GM19023 (cell line): ENCODE measurements around the gene HDAC8.

ENCODE experiments used
- ATAC-seq: cut with Tn5 transposase; IDR thresholded peaks from one replicate; pipeline ENCODE4 v1.9.1; 2021; ENCODE audit warnings: mild to moderate bottlenecking, moderate library complexity; ENCODE audit not compliant: unreplicated experiment

The HDAC8 gene

DNA sequence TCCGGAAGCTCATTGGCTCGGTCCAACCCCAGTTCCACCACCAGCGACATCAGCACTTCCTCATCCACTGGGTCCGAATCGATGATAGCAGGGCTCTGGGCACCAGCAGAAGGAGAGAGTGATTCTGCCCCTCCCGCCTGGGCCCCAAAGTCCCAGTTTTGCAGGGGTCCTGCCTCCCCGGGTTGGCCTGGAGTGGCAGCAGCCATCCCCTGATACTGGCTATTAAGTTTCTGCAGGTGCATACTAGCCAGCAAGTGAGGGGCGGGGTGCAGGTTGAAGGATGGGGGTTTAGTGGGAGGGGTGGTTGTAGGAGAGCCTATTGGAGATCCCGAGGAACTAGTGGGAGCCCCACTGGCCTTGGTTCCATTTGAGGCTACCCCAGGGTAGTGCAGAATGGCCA lies 270.9 kb downstream of the HDAC8 start:
- no peak for ATAC-seq

- no peak for ATAC-seq
Measured at GRCh38 chrX:72299891-72300630, 272.6 kb downstream of the HDAC8 start.

- peak; percentile 67 for ATAC-seq
Measured at GRCh38 chrX:72297953-72298730, 274.5 kb downstream of the HDAC8 start.

DNA sequence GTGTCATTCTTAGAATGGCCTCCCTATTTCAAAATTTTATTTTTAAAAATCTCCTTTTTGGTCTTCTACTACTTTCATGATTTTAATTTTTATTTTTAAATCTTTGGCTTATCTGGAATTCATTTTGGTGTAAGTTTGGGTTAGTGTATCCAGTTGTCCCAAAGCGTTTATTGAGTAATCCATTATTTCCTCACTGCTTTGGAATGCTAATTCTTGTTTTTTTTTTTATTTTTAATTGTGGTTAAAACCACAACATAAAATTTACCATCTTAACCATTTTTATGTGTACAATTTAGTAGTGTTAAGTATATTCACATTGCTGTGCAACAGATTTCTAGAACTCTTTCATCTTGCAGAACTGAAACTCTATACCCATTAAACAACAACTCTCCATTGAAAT lies 275.7 kb downstream of the HDAC8 start:
- ATAC-seq: no peak

GRCh38 chrX:72295745-72296144 lies 276.9 kb downstream of the HDAC8 start:
- no peak for ATAC-seq

- no peak for ATAC-seq
Measured at GRCh38 chrX:72294497-72294896, 278.1 kb downstream of the HDAC8 start.

GRCh38 chrX:72282302-72282701 lies 290.3 kb downstream of the HDAC8 start:
- no peak for ATAC-seq

DNA sequence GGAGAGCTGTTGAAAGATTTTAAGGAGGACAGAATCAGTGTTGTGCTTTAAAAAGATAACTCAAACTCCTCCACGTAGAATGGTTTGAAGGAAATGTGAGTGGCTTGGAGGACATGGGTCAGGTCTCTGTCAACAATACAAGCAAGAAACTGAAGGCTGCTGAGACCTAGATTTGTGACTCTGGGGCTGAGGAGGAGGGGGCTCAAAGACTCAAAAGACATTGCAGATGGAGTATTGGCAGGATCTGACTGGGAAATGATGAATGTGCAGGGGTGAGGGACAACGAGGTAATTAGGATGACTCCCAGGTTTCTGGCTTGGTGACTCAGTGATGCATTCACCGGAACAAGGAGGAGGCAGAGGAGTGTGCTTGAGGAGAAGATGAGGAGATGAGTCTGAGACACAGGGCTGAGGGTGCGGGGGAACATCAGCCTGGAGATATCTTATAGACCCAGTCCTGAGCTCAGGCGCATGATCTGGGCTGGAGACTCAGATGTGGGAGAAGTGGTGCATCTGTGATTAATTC lies 292.3 kb downstream of the HDAC8 start:
- ATAC-seq: no peak
